Panc1 (cell line): ENCODE data around the gene MAMDC2. TPM values are rescaled to one million over a fixed set of nuclear protein-coding genes. Genes with fewer than 3 reads are reported as not detected.

ENCODE experiments used
- ATAC-seq: fragments of 200-7000 bp; cut with Tn5 transposase; 2 replicates; pipeline ENCODE4 v1.9.1; 2020; ENCODE audit warnings: mild to moderate bottlenecking, moderate library complexity
- BruUV-seq: library from RNA; stranded (reverse); fragments of 400-500 nt; replicated peaks from 2 replicates; lab custom pipeline; 2021; lab: Mats Ljungman, UMichigan
- CTCF ChIA-PET: fragments of 300-600 bp; sonication (Branson Sonifier 250); formaldehyde crosslinking; loops from one replicate; lab custom pipeline; 2022; ENCODE audit warnings: antibody characterized with exemption; lab: Charles Lee
- POLR2A ChIA-PET: fragments of 300-600 bp; sonication (Branson Sonifier 250); formaldehyde crosslinking; loops from one replicate; lab custom pipeline; 2022; ENCODE audit warnings: antibody characterized with exemption; lab: Charles Lee
- DNase-seq: peaks from one replicate; pipeline ENCODE4 v3.0.0-alpha.2; 2010; ENCODE audit warnings: low read depth, low spot score
- H3K27ac ChIP-seq: 2 replicates; pipeline ENCODE4 v1.5.1; 2011; ENCODE audit warnings: mild to moderate bottlenecking, low read length, inconsistent platforms
- H3K27me3 ChIP-seq: fragments of 200-500 bp; sonication (Bioruptor generic); 2 replicates; pipeline ENCODE4 v1.6.0; 2014; ENCODE audit warnings: low read length, inconsistent platforms; ENCODE audit not compliant: control insufficient read depth, insufficient read depth
- H3K36me3 ChIP-seq: fragments of 200-500 bp; sonication (Bioruptor generic); 2 replicates; pipeline ENCODE4 v1.5.1; 2014; ENCODE audit warnings: inconsistent platforms, mild to moderate bottlenecking, low read length, moderate library complexity; ENCODE audit not compliant: control insufficient read depth, insufficient read depth
- H3K4me1 ChIP-seq: 2 replicates; pipeline ENCODE4 v1.5.1; 2011; ENCODE audit warnings: inconsistent platforms, mild to moderate bottlenecking, low read length, moderate library complexity; ENCODE audit not compliant: control insufficient read depth, insufficient read depth
- H3K4me3 ChIP-seq, 2 experiments: 2 replicates each; pipeline ENCODE4 v1.5.1; 2011 to 2012; ENCODE audit warnings: low read depth in 2 of 2, low read length in 2 of 2, mild to moderate bottlenecking in 2 of 2, inconsistent platforms in 1 of 2, moderate library complexity in 1 of 2
- H3K9me3 ChIP-seq: fragments of 200-500 bp; sonication (Bioruptor generic); 2 replicates; pipeline ENCODE4 v1.5.1; 2014; ENCODE audit warnings: low read depth, mild to moderate bottlenecking, inconsistent platforms, low read length, moderate library complexity; ENCODE audit not compliant: control insufficient read depth, insufficient read depth
- POLR2AphosphoS5 ChIP-seq: IDR thresholded peaks from 2 replicates; pipeline ENCODE4 v1.6.1; 2012; ENCODE audit warnings: mild to moderate bottlenecking, low read depth, low read length, moderate library complexity
- SIN3A ChIP-seq: IDR thresholded peaks from 2 replicates; pipeline ENCODE4 v1.6.1; 2012; ENCODE audit warnings: low read depth, mild to moderate bottlenecking, low read length, moderate library complexity, borderline replicate concordance; ENCODE audit not compliant: insufficient read depth
- TCF7L2 ChIP-seq: IDR thresholded peaks from 2 replicates; pipeline ENCODE4 v1.6.1; 2011; ENCODE audit warnings: mild to moderate bottlenecking, low read depth, low read length, inconsistent platforms
- in situ Hi-C: cut with HindIII; loops from 2 replicates; pipeline ENCODE4 v1.10.0; 2016; ENCODE audit warnings: low sequenced_read_pairs, low pct_unique_long_range_greater_than_20kb
- intact Hi-C: fragments of 100-400 bp; cut with micrococcal nuclease; formaldehyde crosslinking; loops from one replicate; pipeline ENCODE4 v1.10.0; 2022; ENCODE audit not compliant: unreplicated experiment
- total RNA-seq: library from RNA; stranded (reverse); gene quantifications from one replicate; pipeline ENCODE4 v1.2.1, GENCODE V29; 2021; ENCODE audit not compliant: unreplicated experiment
- TF ChIP-seq, protein P1 (sequence below): fragments of 450-650 bp; IDR thresholded peaks from 2 replicates; pipeline ENCODE4 v1.5.1; 2017; ENCODE audit warnings: mild to moderate bottlenecking
- TF ChIP-seq, protein P2 (sequence below), 2 experiments: IDR thresholded peaks; 2 replicates each; pipeline ENCODE4 v1.6.1; 2011 to 2012; ENCODE audit warnings: low read depth in 2 of 2, control low read depth in 1 of 2, low read length in 1 of 2, mild to moderate bottlenecking in 1 of 2, moderate library complexity in 1 of 2; ENCODE audit not compliant: insufficient read depth in 1 of 2

MAMDC2 gene
- total RNA-seq, 1 experiment from 2014 or later, result 1.5 TPM

DNA sequence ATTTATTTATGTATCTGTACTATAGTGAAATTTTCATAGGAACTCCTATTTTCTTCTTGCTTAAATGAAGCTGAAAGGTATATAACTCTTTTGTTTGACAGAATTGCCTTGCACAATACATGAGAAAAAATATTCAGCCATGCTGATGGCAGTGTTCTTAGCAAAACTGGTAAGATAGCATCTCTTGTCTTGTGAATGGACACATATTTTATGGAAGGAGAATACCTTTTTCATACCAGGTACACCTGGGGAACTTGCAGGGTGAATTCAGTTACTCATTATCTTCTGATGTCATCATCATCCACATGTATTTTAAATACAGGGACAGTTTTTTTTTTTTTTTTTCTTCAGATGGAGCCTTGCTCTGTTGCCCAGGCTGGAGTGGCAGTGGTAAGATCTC is 49.4 kb downstream of the MAMDC2 start:
- ATAC-seq (no peak), DNase-seq (no peak)
- Histone ChIP-seq H3K4me3 (no peak overlapping the region), H3K36me3 (no peaks in the 10 kb centered on the region), H3K4me1 (no peaks in the 10 kb centered on the region), H3K9me3 (no peaks in the 10 kb centered on the region), H3K27me3 (no peaks in the 10 kb centered on the region), H3K27ac (no peak overlapping the region)
- intact Hi-C loops (no loop called here), in situ Hi-C loops (no loop called here)
- POLR2A ChIA-PET, result interaction anchor here (0.6 kb wide), 1 partner anchor 127 kb away, joined by 3 read pairs; no protein-coding TSS in a partner anchor
- TF ChIP-seq SIN3A, result no peak
- TF ChIP-seq, protein P1, sequence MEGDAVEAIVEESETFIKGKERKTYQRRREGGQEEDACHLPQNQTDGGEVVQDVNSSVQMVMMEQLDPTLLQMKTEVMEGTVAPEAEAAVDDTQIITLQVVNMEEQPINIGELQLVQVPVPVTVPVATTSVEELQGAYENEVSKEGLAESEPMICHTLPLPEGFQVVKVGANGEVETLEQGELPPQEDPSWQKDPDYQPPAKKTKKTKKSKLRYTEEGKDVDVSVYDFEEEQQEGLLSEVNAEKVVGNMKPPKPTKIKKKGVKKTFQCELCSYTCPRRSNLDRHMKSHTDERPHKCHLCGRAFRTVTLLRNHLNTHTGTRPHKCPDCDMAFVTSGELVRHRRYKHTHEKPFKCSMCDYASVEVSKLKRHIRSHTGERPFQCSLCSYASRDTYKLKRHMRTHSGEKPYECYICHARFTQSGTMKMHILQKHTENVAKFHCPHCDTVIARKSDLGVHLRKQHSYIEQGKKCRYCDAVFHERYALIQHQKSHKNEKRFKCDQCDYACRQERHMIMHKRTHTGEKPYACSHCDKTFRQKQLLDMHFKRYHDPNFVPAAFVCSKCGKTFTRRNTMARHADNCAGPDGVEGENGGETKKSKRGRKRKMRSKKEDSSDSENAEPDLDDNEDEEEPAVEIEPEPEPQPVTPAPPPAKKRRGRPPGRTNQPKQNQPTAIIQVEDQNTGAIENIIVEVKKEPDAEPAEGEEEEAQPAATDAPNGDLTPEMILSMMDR, result no peak
- no peak for TF ChIP-seq POLR2AphosphoS5
- no peak for TF ChIP-seq TCF7L2
- TF ChIP-seq, protein P2, sequence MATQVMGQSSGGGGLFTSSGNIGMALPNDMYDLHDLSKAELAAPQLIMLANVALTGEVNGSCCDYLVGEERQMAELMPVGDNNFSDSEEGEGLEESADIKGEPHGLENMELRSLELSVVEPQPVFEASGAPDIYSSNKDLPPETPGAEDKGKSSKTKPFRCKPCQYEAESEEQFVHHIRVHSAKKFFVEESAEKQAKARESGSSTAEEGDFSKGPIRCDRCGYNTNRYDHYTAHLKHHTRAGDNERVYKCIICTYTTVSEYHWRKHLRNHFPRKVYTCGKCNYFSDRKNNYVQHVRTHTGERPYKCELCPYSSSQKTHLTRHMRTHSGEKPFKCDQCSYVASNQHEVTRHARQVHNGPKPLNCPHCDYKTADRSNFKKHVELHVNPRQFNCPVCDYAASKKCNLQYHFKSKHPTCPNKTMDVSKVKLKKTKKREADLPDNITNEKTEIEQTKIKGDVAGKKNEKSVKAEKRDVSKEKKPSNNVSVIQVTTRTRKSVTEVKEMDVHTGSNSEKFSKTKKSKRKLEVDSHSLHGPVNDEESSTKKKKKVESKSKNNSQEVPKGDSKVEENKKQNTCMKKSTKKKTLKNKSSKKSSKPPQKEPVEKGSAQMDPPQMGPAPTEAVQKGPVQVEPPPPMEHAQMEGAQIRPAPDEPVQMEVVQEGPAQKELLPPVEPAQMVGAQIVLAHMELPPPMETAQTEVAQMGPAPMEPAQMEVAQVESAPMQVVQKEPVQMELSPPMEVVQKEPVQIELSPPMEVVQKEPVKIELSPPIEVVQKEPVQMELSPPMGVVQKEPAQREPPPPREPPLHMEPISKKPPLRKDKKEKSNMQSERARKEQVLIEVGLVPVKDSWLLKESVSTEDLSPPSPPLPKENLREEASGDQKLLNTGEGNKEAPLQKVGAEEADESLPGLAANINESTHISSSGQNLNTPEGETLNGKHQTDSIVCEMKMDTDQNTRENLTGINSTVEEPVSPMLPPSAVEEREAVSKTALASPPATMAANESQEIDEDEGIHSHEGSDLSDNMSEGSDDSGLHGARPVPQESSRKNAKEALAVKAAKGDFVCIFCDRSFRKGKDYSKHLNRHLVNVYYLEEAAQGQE (IDR thresholded peaks at IDR 0.05; ENCODE audit: insufficient read depth in 1 of 2, low read depth in 2 of 2, low read length in 1 of 2), result no peak
- CTCF ChIA-PET, result no interaction called here
- BruUV-seq, result no TSS peak

DNA sequence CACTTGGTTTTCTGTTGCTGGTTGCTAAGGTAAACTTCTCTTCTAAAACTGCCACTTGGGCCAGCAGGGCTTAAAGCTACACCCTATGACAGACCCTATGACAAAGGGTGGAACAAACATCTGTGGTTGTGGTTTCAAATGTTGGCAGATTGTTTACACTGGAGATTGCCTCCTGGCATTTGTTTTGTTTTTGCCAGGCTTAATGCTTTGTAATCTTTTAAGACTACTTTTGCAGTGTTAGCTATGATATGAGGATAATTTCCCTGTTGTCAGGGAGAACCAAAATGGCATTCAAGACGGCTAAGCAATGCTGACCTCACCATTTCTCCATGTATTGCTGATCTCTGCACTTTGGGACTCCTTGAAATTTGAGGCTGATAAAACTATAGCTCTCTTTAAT is 50.3 kb downstream of the MAMDC2 start:
- CTCF ChIA-PET, result no interaction called here
- ATAC-seq, result no peak
- in situ Hi-C loops, result no loop called here

More for the DNA sequence above, 50.3 kb downstream of the MAMDC2 start:
- Histone ChIP-seq H3K27ac (no peak overlapping the region), H3K4me1 (no peaks in the 10 kb centered on the region), H3K36me3 (no peaks in the 10 kb centered on the region), H3K27me3 (no peaks in the 10 kb centered on the region), H3K9me3 (no peaks in the 10 kb centered on the region), H3K4me3 (no peak overlapping the region)
- TF ChIP-seq, protein P1, result no peak
- TF ChIP-seq, protein P2 (IDR thresholded peaks at IDR 0.05; ENCODE audit: insufficient read depth in 1 of 2, low read depth in 2 of 2, low read length in 1 of 2), result no peak
- no peak for TF ChIP-seq POLR2AphosphoS5
- no peak for TF ChIP-seq TCF7L2
- TF ChIP-seq SIN3A, result no peak
- no peak for DNase-seq
- no TSS peak for BruUV-seq
- POLR2A ChIA-PET, result no interaction called here
- intact Hi-C loops, result no loop called here
